ENCODE results near the gene SEC24C.
"Not testable (repeated sequence)": the region's sequence is repeated elsewhere in the genome, so short reads cannot be mapped to it uniquely, and the experiment has no call there.

SEC24C gene

DNA sequence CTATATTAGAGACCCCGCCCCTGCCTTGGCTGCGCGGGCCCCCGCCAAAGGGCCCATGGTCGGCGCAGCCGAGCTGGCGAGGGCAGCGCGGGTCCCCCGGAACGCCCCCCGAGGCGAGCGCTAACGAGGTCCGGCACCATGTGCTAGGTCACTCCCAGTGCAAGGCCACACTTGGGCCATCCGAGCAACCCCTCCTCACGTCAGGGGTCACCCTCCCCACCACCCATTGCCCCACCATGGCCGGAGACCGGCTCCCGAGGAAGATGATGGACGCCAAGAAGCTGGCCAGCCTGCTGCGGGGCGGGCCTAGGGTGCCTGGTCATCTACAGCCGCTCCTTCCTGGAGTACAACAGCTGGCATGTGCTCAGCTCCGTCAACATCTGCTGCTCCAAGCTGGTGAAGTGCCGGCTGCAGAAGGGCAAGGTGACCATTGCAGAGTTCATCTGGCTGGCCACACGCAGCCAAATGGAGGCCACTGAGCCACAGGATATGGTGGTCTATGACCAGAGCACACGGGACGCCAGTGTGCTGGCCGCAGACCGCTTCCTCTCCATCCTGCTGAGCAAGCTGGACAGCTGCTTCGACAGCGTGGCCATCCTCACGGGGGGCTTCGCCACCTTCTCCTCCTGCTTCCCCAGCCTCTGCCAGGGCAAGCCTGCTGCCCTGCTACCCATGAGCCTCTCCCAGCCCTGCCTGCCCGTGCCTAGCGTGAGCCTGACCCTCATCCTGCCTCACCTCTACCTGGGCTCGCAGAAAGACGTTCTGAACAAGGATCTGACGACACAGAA lies 12.4 kb upstream of the SEC24C start:
- DNase-seq, result no peak

DNA sequence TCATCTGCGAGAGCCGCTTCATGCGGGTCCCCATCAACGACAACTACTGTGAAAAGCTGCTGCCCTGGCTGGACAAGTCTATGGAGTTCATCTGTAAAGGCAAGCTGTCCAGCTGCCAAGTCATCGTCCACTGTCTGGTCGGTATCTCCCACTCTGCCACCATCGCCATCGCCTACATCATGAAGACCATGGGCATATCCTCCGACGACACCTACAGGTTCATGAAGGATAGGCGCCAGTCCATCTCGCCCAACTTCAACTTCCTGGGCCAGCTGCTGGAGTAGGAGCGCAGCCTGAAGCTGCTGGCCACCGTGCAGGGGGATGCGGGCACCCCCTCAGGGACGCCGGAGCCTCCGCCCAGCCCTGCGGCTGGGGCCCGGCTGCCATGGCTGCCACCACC lies 11.7 kb upstream of the SEC24C start:
- DNase-seq, result no peak

DNA sequence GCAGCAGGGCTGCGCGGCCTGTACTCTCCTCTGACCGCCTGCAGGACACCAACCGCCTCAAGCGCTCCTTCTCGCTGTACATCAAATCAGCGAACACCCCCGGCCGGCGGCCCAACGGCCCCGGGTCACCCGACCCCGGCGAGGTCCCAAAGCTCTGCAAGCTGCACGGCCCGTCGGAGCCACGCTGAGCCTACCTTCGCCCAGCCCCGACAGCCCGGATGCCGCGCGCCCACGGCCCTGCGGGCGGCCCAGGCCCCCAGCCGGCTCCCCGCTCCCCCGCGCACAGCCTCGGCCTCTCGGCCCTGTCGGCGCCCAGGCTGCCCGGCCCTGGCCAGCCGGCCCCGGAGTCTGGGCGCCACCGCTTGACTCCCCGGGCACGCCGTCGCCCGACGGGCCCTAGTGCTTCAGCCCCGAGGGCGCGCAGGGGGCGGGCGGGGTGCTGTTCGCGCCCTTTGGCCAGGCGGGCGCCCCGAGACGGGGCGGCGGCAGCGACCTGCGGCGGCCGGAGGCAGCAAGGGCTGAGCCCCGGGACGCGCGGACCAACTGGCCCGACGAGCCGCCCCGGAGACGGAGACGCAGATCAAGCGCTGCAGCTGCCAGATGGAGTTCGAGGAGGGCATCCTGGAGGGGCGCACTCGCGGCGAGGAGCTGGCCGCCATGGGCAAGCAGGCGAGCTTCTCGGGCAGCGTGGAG lies 11.1 kb upstream of the SEC24C start:
- no peak for DNase-seq

- DNase-seq, result no peak
Observed at GRCh38 chr10:73734028-73734720, 10.0 kb upstream of the SEC24C start.

DNA sequence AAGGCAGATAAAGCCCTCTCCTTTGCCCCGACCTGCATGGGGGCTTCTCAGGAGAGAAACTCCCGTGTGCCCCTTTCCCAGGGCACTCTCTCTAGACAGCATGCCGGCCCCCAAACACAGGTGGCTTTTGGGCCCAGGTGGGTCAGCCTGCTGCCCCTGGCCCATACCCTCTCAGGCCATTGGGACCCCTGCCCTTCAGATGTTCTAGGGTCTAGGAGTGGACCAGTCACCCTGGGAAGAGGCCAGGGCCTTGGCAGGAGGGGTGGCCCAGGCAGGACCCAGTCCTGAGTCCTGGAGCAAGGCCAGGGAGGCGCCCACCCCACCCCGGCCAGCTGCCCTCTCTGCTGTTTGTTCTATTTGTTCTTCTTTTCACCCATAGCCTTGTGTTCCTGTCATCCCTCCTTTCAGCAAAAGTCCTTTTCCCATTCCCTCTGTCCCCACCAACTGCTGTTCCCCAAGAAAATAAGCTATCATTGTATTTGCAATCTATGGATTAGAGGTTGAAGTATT lies 9.3 kb upstream of the SEC24C start:
- no peak for DNase-seq

- not testable (repeated sequence) for DNase-seq
Observed at GRCh38 chr10:73740501-73741254, 3.5 kb upstream of the SEC24C start.

- DNase-seq, result no peak
Observed at GRCh38 chr10:73742454-73742734, 1.8 kb upstream of the SEC24C start.

GRCh38 chr10:73743327-73743904 lies 756 bp upstream of the SEC24C start:
- DNase-seq, result no peak

DNA sequence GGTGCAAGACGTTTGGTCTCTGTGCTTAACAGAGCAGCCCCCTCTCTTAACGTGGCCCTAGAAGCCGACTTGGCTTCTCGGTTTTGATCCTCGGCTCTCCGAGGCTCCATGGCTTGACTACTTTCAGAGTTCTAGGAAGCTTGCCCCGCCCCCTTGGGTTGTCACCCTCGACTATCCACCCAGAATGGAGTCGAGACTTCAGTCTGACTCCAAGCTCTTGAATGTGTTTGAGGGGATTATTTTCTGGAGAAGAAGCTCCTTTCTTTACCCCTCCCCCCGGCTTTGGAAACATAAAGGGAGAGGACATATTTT lies 448 bp downstream of the SEC24C start:
- peak in 1 of 2 experiments; percentile 2 for DNase-seq

DNA sequence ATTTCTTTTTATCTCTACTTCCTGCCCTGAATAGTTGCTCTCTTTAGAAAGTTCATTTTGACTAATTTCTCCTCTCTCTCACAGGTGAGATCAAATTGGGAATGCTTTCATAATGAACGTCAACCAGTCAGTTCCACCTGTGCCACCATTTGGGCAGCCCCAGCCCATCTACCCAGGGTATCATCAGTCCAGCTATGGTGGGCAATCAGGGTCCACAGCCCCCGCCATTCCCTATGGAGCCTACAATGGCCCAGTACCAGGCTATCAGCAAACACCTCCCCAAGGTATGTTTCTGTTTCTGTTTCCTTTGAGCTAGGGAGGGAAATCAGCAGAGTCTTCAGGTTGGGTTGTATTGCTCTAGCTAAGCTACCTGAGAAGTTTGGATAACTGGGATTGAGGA lies 2.5 kb downstream of the SEC24C start:
- DNase-seq, result no peak

DNA sequence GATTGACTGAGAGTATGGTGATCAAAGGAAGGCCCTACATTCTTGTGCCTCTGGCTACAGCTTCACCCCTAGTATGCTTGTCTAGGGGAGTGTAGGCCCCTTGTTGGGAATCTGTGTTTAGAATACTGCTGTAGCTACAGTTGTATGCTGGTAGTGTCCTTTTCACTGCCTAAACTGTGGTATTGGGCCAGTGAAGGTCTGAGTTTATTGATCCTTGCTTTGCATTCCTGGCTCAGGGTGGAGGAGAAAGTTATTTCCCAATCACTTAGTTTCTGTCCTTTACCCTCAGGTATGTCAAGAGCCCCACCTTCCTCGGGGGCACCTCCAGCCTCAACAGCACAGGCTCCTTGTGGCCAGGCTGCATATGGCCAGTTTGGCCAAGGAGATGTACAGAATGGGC lies 6.6 kb downstream of the SEC24C start:
- DNase-seq, result no peak

GRCh38 chr10:73756183-73756582 lies 12.0 kb downstream of the SEC24C start:
- DNase-seq, result no peak

GRCh38 chr10:73758704-73759511 lies 14.7 kb downstream of the SEC24C start:
- DNase-seq, result no peak

- no peak for DNase-seq
Observed at GRCh38 chr10:73759512-73760115, 15.4 kb downstream of the SEC24C start.

GRCh38 chr10:73761781-73762180 lies 17.6 kb downstream of the SEC24C start:
- no peak for DNase-seq

- DNase-seq, result no peak
Observed at GRCh38 chr10:73762915-73763314, 18.7 kb downstream of the SEC24C start.

GRCh38 chr10:73763343-73763742 lies 19.2 kb downstream of the SEC24C start:
- DNase-seq, result no peak

DNA sequence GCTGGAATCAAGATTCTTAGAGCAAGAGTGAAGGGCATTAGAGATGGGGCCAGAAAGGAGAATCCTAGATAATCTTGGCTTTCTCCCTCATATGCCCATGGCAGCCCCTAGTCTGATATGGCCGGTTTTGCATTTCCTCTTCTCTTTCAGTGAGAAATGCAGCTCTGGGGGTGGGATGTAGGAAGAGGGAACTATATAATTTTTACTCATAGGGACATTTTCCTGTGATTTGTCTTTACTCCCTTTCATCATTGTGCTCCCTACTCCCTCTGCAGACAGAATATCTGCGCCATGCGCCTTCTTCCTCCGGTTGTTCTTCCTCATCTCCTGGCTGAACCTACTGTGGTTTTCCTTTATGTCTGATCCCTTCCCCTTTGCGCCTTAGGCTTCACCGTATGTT lies 20.9 kb downstream of the SEC24C start:
- DNase-seq, result no peak

DNA sequence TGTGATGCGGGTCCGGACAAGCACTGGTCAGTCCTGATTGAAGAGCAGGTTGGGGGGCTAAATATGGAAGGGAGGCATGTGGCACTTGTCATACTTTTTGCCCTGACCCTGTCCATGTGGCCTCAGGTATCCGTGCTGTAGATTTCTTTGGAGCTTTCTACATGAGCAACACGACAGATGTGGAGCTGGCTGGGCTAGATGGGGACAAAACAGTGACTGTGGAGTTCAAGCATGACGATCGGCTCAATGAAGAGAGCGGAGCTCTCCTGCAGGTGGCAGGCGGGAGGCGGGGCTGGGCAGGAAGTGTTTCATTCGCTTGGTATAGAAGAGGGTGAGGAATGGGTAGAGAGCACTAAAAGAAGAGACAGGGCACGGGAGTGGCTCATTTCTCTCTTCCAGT lies 24.7 kb downstream of the SEC24C start:
- DNase-seq, result no peak

DNA sequence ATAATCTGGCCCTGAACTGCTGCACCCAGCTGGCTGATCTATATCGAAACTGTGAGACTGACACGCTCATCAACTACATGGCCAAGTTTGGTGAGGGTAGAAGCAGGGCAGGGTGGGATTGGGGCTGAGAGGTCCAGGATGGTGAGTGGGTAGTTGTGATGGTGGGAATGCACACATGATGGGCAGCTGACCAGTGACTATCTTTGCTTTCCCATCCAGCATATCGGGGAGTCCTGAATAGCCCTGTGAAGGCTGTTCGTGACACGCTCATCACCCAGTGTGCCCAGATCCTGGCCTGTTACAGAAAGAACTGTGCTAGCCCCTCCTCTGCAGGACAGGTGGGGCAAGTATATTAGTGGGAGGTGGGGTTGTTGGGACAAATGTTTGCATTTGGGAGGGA lies 25.2 kb downstream of the SEC24C start:
- no peak for DNase-seq

- peak; percentile 27 to 65 for DNase-seq
Observed at GRCh38 chr10:73771722-73772280, 27.6 kb downstream of the SEC24C start.

All from NCI-H1930 (cell line).